Parathyroid adenoma (tissue), 2 donors: ENCODE measurements around the gene CDK8.

Source experiments
- H2AFZ ChIP-seq: fragments of 300-600 bp; sonication (generic); one replicate; pipeline ENCODE4 v1.7.0; 2017; ENCODE audit warnings: antibody characterized with exemption, mild to moderate bottlenecking
- H3K27ac ChIP-seq: fragments of 300-600 bp; sonication (generic); one replicate; pipeline ENCODE4 v1.7.0; 2017
- H3K27me3 ChIP-seq: fragments of 300-600 bp; sonication (generic); one replicate; pipeline ENCODE4 v1.7.0; 2017; ENCODE audit warnings: low read length; ENCODE audit not compliant: control insufficient read depth, insufficient read depth
- H3K36me3 ChIP-seq: fragments of 300-600 bp; sonication (generic); one replicate; pipeline ENCODE4 v1.7.0; 2017; ENCODE audit warnings: low read length; ENCODE audit not compliant: control insufficient read depth, insufficient read depth
- H3K4me1 ChIP-seq: fragments of 300-600 bp; sonication (generic); one replicate; pipeline ENCODE4 v1.7.0; 2017; ENCODE audit warnings: control low read depth
- H3K4me2 ChIP-seq: fragments of 300-600 bp; sonication (generic); one replicate; pipeline ENCODE4 v1.7.0; 2017; ENCODE audit warnings: low read length
- H3K4me3 ChIP-seq: fragments of 300-600 bp; sonication (generic); one replicate; pipeline ENCODE4 v1.7.0; 2017; ENCODE audit warnings: low read depth, low read length
- H3K79me2 ChIP-seq: fragments of 300-600 bp; sonication (generic); one replicate; pipeline ENCODE4 v1.7.0; 2017; ENCODE audit warnings: control low read depth
- H3K9ac ChIP-seq: fragments of 300-600 bp; sonication (generic); one replicate; pipeline ENCODE4 v1.7.0; 2017; ENCODE audit warnings: mild to moderate bottlenecking
- H3K9me3 ChIP-seq: fragments of 300-600 bp; sonication (generic); one replicate; pipeline ENCODE4 v1.7.0; 2017; ENCODE audit warnings: low read length; ENCODE audit not compliant: control insufficient read depth
- CTCF ChIP-seq: fragments of 300-600 bp; sonication (generic); IDR thresholded peaks from one replicate; pipeline ENCODE4 v1.7.0; 2017; ENCODE audit warnings: antibody characterized with exemption, mild to moderate bottlenecking
- donor health status: primary hyperparathyroidism.

The CDK8 gene

GRCh38 chr13:26425443-26426358 lies 171.8 kb downstream of the CDK8 start:
- no peak overlapping the region for H3K4me2 ChIP-seq
- no peaks in the 10 kb centered on the region for H3K79me2 ChIP-seq
- H3K4me3 ChIP-seq: no peak overlapping the region
- H2AFZ ChIP-seq: no peak overlapping the region
- no peak overlapping the region for H3K9ac ChIP-seq
- no peaks in the 10 kb centered on the region for H3K4me1 ChIP-seq
- H3K27ac ChIP-seq: no peak overlapping the region
- TF ChIP-seq CTCF: no peak
- H3K27me3 ChIP-seq: no peaks in the 10 kb centered on the region
- no peaks in the 10 kb centered on the region for H3K9me3 ChIP-seq
- H3K36me3 ChIP-seq: no peaks in the 10 kb centered on the region

GRCh38 chr13:26433776-26434175 lies 179.8 kb downstream of the CDK8 start:
- no peaks in the 10 kb centered on the region for H3K79me2 ChIP-seq
- no peak overlapping the region for H3K9ac ChIP-seq
- H3K27me3 ChIP-seq: no peaks in the 10 kb centered on the region
- no peak overlapping the region for H3K4me2 ChIP-seq
- TF ChIP-seq CTCF: no peak
- no peaks in the 10 kb centered on the region for H3K4me1 ChIP-seq
- H3K4me3 ChIP-seq: no peak overlapping the region
- H3K9me3 ChIP-seq: no peaks in the 10 kb centered on the region
- no peak overlapping the region for H2AFZ ChIP-seq
- peaks cover 3% of the 10 kb centered on the region for H3K36me3 ChIP-seq
- no peak overlapping the region for H3K27ac ChIP-seq

GRCh38 chr13:26435171-26435570 lies 181.2 kb downstream of the CDK8 start:
- Histone ChIP-seq H3K9ac (no peak overlapping the region), H3K4me2 (no peak overlapping the region), H3K9me3 (no peaks in the 10 kb centered on the region), H3K4me3 (no peak overlapping the region), H3K27me3 (no peaks in the 10 kb centered on the region), H3K36me3 (peaks cover 3% of the 10 kb centered on the region), H3K79me2 (no peaks in the 10 kb centered on the region), H2AFZ (no peak overlapping the region), H3K4me1 (no peaks in the 10 kb centered on the region), H3K27ac (no peak overlapping the region)
- TF ChIP-seq CTCF: no peak

- no peaks in the 10 kb centered on the region for H3K9me3 ChIP-seq
- no peaks in the 10 kb centered on the region for H3K4me1 ChIP-seq
- no peaks in the 10 kb centered on the region for H3K27me3 ChIP-seq
- peaks cover 3% of the 10 kb centered on the region for H3K36me3 ChIP-seq
- H2AFZ ChIP-seq: no peak overlapping the region
- no peak overlapping the region for H3K4me2 ChIP-seq
- no peaks in the 10 kb centered on the region for H3K79me2 ChIP-seq
- no peak overlapping the region for H3K27ac ChIP-seq
- TF ChIP-seq CTCF: no peak
- H3K4me3 ChIP-seq: no peak overlapping the region
- no peak overlapping the region for H3K9ac ChIP-seq
Measured at GRCh38 chr13:26435646-26436045, 181.7 kb downstream of the CDK8 start.

- H2AFZ ChIP-seq: no peak overlapping the region
- no peak overlapping the region for H3K4me3 ChIP-seq
- H3K27ac ChIP-seq: no peak overlapping the region
- H3K9ac ChIP-seq: no peak overlapping the region
- TF ChIP-seq CTCF: no peak
- peaks cover 3% of the 10 kb centered on the region for H3K36me3 ChIP-seq
- H3K27me3 ChIP-seq: no peaks in the 10 kb centered on the region
- no peaks in the 10 kb centered on the region for H3K4me1 ChIP-seq
- no peaks in the 10 kb centered on the region for H3K79me2 ChIP-seq
- no peaks in the 10 kb centered on the region for H3K9me3 ChIP-seq
- H3K4me2 ChIP-seq: no peak overlapping the region
Measured at GRCh38 chr13:26436914-26437313, 183.0 kb downstream of the CDK8 start.
